ENCODE results near the gene FCGBP.
"Not testable (repeated sequence)": the region's sequence is repeated elsewhere in the genome, so short reads cannot be mapped to it uniquely, and the experiment has no call there.

FCGBP gene

DNA sequence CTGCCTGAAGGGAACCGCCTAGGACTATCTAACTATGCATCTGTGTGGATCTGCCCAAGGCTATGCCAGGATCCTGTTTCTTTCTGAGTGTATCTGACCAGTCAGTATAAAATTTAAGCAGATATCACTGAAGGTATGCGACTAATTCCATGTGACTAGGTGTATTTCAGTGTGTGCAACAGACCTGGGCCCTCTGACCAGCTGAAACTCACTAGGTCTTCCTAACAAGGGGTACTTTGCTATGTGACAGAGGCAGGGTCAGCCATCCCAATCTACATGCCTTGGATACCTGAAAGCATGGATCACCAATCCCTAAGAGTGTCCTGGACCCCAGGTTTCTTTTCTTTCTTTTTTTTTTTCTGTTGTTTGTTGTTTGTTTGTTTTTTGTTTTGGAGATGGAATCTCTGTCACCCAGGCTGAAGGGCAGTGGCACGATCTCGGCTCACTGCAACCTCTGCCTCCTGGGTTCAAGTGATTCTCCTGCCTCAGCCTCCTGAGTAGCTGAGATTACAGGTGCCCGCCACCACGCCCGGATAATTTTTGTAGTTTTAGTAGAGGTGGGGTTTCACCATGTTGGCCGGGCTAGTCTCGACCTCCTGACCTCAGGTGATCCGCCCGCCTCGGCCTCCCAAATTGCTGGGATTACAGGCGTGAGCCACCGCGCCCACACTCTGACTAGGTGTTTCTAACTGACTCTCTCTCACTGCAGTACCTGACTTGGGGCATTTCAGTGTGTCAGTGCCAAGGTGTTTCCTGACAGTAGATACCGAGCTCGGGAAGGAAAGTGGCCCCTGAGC is 43.5 kb downstream of the FCGBP start:
- no peak for DNase-seq (ENCODE audit: low spot score)

GRCh38 chr19:39889872-39890754 is 44.3 kb downstream of the FCGBP start:
- DNase-seq (ENCODE audit: low spot score): not testable (repeated sequence)

DNA sequence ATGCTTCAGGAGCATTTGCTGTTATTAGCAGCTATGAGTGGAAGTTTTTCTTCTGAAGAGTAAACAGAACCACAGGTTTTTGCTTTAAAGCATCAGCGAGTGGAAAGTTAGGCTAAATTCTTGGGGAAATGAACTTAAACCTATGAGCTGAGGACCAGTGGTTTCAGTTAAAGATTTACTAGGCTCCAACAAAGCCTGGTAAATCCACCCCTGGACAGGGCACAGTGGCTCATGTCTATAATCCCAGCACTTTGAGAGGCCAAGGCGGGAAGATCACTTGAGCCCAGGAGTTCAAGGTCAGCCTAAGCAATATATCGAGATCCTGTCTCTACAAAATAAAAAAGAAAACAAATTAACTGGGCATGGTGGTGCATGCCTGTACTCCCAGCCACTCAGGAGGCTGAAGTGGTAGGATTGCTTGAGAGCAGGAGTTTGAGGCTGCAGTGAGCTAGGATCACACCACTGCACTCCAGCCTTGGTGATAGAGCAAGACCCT is 46.9 kb downstream of the FCGBP start:
- not testable (repeated sequence) for DNase-seq (ENCODE audit: low spot score)

DNA sequence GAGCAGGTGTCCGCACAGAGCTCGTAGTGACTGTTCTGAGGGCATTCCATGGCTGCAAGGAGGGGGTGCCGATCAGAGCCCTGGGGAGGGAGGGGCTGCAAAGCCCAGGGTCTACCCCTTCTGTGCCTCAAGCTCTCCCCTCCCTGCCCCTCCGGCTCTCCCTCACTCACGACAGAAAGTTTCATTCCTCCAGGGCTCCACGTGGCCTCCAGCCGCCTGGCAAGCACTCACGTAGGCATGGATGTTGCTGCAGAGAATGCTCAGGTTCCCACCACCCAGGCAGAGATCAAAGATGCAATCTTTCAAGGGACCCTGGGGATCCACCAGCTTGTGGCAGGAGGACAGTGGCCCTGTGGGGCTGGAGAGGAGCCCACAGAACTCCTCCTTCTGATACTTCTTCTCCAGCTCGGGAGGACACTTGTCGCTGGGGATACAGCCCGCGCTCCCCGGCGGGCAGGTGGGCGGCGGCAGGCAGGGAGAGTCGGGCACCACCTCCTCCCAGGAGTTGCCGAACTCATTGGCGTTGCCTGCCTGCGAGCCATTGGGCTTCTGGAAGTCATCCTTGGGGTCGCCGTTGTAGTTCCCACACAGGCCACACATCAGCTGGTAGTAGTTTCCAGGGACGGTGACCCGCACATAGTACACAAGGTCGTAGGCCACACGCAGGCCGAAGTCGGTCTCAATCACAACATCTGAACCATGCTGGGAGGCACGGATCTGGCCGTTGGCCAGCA is 48.4 kb downstream of the FCGBP start:
- not testable (repeated sequence) for DNase-seq (ENCODE audit: low spot score)

- not testable (repeated sequence) for DNase-seq (ENCODE audit: low spot score)
Measured at GRCh38 chr19:39884721-39885120, 49.7 kb downstream of the FCGBP start.

Measured in AG08396 (cell line).